D341Med (cell line): Measurements from ENCODE around the gene CEBPG.
A peak's percentile ranks its signal among the peaks of the same experiment; 100 is the strongest.

ENCODE experiments used
- DNase-seq: peaks from one replicate; pipeline ENCODE4 v3.0.0; 2012; ENCODE audit warnings: low spot score

Gene CEBPG

GRCh38 chr19:33407140-33407551 is 33.6 kb downstream of the CEBPG start:
- DNase-seq, result no peak

- no peak for DNase-seq
Measured at GRCh38 chr19:33407716-33408115, 34.2 kb downstream of the CEBPG start.

DNA sequence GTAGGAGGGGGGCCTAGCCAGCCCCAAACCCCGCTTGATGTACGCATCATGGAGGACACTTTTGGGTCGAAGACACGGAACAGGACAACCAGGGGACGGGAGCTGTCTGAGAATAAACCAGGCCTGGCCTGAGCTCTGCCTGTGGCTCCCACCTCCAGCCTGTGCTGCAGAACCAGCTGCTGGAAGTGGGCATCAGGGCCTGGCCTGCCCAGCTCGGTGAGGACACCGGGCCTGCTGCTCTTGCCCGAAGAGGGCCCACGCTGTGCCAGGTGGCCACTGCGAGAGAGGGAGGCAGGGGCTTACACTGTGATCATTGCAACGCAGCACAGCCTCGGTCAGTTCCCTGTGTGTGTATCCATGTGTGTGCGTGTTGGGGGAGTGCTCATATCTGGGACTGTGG is 34.6 kb downstream of the CEBPG start:
- DNase-seq, result no peak

DNA sequence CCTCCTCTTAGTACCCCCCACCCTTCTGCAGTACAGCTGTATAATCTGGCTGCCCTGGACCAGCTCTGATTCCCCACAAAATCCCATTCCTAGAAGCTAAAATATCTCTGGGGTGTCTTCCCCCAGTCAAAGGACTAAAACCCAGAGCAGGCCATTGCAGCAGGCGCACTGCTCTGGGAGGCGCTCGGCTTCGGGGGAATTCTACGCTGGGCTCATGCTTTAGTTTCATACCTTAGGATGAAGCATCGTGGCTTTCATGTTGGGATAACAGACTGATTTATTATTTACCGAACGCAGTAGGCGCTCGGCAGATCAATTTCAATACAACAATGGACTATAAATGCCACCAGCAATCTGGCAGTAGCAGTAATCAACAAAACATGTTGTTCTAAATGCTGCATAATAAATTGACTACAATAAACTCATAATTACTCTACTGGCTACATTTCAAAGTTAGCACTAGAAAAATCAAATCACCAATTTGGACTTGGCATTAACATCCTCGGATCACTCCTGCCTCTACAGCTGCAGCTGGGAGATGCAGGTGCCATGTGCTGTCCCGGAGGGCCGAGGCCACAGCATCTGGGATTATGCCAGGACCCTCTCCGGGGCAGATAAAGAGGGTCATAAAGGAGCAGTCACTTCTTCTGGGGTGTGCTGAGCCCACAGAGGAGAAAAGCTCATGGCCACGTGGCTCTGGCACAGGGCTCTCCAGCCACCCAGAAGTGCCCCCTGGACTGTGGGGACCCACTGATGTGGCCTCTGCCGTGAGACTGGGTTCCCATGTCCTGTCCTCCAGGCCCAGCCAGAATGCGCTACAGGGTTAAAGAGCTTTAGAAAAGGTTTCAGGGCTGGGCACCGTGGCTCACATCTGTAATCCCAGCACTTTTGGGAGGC is 35.3 kb downstream of the CEBPG start:
- no peak for DNase-seq

- DNase-seq, result no peak
Measured at GRCh38 chr19:33409906-33410685, 36.6 kb downstream of the CEBPG start.

DNA sequence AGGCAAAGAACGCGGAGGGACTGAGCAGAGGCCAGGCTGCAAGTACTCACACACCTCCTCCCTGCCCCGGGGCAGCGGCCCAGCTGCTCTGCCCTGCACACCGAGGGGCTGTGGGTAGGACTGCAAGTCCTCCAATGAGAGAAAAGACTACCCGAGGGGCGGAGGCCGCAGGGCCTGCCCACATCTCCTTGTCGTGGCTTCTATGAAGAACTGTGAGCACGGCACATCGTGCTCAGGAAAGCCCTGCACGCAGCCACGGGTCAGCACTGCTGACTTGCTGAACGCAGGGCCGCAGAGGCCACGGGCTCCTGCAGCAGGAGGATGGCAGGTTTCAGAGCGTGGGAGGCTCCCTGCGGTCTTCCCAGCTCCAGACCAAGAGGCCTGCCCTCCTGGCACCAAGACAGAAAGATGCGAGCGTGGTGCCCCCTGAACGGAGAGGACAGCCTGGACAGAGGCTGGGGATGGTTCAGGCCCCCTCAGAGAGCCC is 37.4 kb downstream of the CEBPG start:
- DNase-seq, result no peak

DNA sequence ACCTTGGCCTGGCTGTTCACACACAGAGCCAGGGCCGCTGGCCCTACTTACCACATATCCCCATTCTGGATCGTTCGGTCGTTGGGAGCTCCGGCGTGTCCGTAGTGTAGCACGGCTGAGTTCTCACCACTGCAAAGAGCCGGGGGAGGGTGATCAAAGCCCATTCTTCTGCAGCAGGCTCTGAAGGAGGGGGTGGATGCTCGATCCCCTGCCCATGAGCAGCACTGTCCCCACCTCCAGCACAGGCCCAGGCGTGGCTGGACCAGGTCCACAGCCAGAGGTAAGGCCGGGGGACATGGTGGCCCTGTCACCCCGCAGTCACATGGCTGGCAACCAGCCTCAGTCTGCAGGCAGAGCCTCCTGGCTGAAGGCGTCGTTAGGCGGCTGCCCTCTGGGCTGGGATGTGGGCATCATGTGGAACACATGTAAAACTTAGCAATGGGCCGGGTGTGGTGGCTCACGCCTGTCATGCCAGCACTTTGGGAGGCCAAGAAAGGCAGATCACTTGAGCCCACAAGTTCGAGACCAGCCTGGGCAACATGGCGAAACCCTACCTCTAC is 38.2 kb downstream of the CEBPG start:
- no peak for DNase-seq

DNA sequence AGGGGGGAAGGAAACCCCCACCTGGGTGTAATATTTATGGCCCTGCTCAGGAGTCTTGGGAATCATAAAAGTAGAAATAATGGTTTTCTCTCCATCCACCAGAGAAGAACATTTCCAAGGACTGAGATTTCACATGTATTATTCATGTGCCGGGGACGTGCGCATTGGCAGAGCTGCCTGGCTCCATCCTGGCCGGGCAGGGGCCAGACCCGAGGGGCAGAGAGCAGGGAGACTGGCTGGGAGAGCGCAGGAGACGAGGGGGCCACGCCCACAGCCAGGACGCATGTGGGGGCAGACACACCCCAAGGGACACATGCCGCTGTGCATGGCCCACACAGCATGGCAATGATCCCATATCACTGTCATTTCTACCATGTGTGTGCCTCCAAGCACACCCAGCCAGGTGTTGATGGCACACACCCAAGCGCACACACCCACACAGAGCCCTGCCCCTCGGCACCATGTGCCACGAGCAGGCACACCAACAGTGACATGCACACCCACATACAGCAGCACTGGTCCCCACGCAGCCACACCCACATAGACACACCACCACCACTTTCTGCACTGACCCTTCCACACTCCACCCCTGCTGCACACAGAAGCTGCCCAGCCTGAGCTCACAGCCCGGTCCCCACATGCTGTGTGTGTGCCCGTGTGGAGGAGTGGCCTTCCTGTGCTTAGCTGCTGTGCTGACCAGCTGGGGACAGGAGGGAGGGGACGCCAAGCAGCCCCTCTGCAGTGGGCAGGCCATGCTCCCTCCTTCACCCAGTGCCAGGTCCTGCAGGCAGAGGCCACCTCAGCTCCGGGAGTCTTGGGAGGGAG is 39.3 kb downstream of the CEBPG start:
- DNase-seq, result no peak

GRCh38 chr19:33413426-33413725 is 39.9 kb downstream of the CEBPG start:
- DNase-seq, result no peak

GRCh38 chr19:33413868-33414666 is 40.6 kb downstream of the CEBPG start:
- DNase-seq, result no peak

DNA sequence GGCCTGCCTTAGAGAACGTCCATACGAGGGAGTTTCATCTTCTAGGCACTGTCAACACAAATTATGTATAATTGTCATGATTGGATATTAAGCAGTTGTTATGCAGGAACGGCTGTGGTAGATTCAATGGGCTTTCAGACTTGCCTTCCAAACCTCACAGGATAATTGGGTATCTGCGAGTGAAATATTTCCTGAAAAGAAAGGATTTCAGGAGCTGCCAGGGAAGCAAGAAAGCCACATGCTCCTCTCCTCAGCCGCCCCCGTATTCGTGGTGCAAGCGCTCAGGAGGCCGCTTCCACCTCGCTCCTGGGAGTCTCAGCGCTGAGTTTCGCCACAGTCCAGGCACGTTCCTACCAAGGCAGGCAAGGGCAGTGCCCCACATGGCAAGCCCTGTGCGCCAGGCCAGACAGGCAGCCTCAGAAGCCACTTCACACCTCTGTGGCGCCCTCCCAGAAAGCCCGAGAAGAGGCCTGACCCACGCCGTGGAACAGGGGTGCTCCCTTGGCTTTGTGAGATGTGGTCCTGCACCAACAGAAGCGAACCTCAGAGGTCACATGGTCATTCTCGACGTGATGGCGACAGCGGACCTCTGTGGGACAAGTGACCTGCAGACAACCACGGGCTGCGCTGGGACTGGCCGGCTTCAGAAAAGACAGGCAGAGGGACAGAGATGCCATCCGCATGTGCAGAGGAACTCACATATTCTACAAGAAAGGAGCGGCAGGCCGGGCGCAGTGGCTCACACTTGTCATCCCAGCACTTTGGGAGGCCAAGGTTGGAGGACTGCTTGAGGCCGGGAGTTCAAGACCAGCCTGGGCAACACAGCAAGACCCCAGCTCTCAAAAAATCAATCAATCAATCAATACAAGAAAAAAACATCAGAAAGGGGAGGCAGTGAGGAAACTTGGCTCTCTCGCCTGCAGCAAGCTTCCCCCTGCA is 41.4 kb downstream of the CEBPG start:
- DNase-seq, result no peak

GRCh38 chr19:33416307-33417215 is 43.1 kb downstream of the CEBPG start:
- DNase-seq, result peak; percentile 88

DNA sequence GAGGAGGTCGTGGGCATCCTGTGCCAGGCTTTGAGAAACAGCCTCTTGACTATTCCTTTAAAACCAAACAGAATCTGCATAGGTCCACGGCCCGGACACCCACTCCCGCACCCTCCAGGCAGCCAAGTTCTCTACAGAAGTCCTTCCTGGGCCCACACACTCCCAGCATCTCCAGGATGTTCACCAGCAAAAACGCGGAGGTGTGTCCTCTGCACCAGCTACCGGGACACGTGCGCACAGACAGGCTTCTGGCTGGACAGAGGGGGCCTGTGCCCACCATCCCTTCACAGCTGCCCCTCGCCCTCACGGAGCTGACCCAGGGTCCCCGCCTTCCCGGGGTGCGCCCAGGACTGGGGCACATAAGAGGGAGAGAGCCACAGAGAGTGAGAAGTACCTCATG is 44.2 kb downstream of the CEBPG start:
- DNase-seq, result no peak

DNA sequence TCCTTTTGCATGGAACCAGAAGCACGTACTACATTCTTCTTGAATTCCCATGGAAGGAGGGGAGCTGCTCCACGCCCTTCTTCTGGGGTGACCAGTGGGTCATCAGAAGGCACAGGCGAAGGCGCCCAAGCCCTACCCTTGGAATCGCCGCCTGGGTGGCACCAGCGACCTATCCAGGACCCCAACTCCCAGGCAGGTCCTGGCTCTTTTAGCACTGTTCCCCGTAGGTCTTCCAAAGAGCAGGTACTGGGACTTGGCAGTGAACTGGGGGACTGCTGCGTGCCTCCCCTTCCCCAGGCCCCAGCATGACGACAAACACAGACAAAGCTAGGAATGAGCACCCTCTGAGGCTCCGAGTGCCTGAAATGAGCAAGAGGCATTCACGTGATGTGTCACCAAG is 45.0 kb downstream of the CEBPG start:
- no peak for DNase-seq

DNA sequence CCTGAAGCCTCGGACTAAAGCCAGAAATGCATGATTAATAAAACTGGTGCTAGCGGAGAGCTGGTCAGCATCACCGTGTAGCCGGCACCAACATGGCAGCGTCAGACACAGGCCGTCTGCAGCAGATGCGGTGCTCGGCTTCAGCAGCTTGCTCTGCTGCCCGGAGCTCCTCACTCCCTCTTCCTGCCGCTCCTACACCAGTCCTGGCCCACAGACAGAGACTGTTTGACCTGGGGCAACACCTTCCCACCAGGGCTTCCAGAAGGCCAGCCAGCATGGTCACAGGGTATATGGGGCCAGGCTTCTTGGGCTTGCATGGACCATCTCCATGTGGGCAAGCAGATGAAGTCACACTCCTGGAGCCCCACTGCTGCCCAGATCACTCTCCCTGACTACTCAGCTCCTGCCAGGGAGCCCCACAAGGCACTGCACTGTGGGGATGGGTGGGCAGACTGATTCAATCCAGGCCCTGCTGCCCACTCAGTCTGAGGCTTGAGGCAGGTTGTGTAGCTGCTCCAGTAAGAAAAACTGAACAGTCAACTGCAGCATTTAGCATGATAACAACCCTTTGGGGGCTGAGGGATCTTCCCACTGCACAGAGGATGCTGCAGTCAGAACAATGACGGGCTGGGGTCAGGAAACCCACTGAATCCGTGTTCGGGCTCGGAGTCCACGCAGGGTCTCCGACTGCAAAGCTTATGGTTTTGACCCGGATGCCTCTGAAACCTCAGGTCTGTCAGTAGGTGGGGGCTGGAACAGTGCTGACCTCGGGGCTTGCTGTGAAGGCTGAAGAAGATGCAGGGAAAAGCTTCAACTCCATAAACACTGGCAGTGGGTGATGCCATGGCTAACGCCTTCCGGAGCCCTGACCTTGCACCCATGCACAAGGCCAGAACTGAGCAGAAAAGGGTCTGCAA is 45.6 kb downstream of the CEBPG start:
- no peak for DNase-seq

- DNase-seq, result no peak
Measured at GRCh38 chr19:33419788-33420130, 46.2 kb downstream of the CEBPG start.

DNA sequence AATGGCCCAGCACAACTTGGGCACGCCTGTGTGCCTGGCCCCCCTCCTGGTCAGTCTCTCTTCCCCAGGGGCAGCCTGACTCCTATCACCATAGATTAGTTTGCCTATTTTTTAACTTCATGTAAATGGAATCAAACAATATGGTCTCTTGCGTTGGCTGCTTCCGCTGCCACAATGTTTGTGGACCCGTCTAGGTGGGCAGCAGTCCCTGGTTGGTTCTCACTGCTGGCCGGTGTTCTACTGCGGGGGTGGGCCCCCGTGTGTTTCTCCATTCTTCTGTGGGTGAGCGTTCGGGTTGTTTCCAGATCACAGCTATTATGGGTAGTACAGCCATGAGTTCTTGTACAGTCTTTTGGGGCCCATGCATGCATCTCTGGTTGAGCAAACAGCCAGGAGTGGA is 47.3 kb downstream of the CEBPG start:
- DNase-seq, result no peak

GRCh38 chr19:33421368-33421767 is 47.9 kb downstream of the CEBPG start:
- DNase-seq, result no peak
